ENCODE measurements around the gene RTRAF.

The RTRAF gene

DNA sequence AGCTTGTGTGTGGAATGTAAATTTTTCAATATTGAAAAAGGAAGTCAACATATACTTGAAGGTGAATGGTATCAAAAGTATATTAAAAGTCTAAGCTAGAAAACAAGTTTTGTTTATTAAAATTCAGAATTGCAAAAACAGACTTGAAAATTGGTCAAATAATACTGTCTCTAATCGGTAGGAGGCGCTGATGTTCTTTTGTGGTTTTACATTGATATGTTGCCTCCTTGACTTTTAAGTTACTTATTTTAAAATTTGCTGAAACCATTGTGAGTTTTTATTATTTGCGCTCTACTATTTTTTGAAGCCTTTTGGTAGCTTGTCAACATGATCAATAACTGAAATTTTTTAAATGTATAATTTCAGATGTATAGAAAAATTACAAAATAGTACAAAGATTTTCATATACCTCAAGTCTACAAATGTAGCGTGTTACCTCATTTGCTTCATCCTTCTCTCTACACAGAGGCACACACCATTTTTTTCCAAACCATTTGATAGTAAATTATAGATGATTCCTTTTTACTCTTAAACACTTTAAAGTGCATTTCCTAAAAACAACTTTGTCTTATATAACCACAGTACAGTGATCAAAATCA is 6.9 kb downstream of the RTRAF start:
- peak; percentile 22 for DNase-seq

DNA sequence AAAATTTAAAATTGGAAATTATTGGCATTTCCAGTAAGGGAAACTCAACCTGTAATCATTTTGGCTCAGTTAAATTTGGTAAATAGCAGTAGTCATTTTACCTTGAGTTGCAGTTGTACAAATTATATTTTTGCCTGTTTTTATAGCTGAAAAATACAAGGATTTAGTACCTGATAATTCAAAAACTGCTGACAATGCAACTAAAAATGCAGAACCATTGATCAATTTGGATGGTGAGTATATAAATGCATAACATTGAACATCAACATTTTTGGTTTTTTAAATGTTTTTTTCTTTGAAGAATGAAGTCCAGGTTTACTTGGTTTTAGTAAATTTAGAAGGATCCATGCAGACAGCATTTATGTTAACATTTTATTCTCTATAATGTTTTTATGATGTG is 9.0 kb downstream of the RTRAF start:
- no peak for DNase-seq

DNA sequence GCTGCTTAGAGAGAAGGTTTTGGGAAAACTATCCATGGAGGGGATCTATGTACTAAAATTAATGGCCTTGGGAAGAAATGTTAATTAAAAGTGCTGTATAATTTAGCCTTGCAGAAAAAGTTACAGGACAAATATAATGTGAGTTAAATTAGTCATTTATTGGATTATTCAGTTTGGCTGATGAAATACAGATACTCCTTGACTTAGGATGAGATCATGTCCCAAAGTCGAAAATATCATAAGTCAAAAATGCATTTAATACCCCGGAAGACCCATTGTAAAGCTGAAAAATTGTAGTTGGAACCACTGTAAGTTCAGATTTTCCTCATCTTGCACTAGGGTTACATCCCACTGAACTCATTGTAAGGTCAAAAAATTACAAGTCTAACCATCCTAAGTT is 9.7 kb downstream of the RTRAF start:
- DNase-seq = no peak

DNA sequence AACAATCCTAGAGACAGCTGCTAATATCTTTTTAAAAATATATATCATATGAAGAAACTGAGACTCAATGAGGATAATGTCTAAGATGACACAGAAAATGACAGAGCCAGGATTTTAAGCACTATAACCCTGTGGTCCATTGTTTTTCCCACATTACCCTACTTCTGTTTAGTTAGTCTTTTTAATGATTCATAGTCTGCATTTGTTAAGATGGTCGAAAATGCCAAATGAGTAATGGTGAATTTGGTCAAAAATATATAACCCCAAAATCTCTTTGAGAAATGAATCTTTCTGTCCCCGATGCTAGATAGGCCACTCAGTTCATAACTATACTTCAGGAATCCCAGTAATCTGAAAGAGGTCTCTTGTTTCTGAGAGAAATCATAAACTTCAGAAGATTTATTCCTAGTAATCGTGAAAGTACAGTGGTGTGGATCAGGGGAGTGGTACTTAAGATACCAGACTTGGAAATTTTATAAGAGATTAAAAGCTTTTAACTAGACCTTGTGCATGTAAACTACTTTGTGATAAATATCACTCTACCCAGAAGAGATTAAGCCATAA is 10.8 kb downstream of the RTRAF start:
- no peak for DNase-seq

DNA sequence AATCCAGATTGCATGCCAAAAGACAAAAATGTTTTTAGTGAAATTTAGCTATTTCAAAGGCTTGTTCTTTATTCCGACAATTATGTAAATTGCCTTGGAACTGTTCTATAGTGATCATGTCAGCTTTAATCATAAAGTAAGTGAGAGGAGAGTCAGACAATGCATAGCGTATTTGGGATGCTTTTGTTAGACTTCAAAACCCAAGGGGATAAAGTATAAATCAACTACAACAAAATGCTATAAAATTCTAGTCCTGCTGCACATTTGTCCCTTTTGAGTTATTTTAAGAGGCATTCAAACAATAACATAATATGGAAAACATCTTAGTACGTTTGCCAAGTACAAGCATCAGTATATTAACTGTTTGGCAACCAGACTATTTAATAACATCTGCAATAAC is 11.3 kb downstream of the RTRAF start:
- no peak for DNase-seq

DNA sequence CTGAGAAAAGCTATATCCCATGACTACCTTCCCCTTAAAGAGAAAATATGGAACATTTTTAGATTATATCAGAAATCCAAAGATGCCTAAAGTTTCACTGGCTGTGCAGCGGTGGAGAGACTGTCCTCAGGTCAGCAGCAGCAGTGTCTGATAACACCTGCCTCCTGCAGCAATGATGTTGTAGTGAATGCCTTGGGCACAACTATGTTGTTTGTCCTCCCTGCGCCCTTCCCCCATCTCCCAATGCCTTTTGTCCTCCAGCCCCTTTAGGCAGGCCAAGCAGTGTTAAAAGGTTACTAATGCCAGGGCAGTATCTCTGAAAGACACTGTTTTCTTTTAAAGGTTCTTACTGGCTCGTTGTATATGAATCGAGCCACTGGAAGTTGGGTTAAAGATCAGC is 13.2 kb downstream of the RTRAF start:
- no peak for DNase-seq

DNA sequence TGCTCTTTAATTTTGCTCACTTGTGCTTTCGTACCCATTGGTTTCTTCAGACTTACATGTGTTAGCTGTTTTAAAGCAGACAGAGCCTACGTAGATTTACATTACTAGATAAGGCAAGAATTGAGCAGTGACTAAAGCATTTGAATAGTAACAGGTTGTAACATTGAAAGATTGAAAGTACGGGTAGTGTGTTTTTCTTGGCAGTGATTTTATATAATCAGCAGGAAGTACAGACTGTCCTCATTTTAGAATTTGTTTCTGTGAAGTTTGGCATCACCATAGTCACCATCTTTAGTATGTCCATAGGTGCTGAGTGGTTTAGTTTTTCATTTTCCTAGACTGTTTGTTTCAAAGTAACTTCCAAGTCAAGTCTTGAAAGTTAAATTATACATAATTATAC is 14.0 kb downstream of the RTRAF start:
- no peak for DNase-seq

DNA sequence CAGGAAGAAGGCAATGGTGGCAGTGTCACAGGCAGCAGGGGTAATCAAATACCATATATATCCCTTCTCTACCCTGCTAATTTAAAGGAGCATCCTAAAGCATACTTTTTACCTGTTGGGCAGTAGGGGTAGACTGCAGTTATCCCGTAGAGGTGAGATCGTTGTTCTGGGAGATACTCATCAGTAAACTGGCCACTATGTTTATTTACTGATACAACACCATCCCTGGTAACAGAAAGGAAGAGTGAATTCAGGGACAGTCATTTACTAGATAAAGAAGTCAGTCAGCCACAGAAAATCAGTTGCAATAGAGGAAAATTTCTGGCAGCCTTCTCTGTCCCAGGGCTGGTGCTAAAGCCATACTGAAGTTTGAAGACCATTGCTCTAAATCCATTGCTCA is 16.3 kb downstream of the RTRAF start:
- no peak for DNase-seq

DNA sequence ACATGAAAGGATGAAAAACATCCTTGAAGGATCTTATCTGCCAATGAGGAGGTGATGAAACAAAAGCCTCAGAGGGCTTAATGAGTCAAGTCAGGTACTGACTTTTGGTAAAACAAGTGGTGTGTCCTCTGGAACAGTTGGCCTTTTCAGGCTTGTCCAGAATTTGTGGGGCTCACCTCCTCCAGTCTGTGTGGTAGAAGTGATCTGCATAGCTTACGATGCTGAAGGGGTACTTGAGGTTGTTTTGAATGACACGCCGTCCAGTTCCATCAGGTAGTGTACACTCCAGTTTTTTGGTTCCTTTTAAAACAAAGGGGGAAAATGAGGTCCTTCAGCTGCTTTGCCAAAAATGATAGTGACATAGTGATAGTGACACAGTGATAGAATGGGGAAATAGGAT is 17.0 kb downstream of the RTRAF start:
- DNase-seq = no peak

DNA sequence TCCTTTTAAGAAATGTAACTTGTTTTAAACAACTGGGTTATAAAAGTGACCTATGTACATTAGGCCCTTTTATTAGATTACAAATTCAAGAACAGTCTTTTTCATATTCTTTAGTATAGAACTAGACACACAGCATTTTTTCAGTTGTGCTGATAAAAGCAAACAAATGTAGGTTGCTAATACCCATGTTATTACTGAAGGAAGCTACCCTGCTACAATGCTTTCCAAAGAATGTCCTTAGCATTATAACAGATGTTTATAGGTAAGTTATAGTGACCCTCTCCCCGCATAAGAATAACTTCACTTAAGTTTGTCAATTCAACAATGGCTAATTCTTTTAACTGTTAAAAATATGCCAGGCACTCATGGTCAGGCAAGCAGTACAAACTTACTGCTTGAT is 17.9 kb downstream of the RTRAF start:
- no peak for DNase-seq

DNA sequence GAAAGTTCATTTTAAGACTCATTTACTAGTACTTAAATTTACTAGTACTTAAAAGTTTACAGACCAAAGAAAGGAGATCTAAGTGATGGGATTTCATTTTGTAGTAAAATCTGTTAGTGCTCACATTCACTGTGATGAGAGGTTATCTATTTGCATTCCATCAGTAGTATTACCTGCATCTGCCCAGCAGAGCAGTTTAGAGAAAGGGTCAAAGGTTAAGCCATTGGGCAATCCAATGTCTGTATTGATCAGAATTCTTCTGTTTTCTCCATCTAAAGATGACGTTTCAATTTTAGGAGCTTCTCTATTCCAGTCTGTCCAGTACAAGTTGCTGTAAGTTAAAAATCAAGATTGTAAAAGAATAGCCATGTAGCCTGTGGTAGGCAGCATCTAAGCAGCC is 18.3 kb downstream of the RTRAF start:
- DNase-seq = no peak

DNA sequence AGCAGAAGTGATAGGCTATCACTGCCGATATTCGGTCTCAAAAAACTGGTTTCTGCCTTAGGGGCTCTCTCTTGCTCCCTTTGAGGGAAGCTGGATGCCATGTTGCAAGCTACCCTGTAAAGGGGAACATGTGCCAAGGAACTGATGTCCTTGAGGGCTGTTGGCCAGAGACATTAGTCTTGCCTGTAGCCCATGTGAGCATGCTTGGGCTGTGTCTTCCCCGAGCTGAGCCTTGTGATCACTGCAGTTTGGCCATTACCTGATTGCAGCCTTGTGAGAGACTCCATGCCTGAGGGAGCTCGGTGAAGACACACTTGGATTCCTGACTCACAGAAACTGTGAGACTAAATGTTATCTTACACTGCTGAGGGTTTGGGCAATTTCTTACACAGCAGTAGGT is 18.8 kb downstream of the RTRAF start:
- DNase-seq = no peak

DNA sequence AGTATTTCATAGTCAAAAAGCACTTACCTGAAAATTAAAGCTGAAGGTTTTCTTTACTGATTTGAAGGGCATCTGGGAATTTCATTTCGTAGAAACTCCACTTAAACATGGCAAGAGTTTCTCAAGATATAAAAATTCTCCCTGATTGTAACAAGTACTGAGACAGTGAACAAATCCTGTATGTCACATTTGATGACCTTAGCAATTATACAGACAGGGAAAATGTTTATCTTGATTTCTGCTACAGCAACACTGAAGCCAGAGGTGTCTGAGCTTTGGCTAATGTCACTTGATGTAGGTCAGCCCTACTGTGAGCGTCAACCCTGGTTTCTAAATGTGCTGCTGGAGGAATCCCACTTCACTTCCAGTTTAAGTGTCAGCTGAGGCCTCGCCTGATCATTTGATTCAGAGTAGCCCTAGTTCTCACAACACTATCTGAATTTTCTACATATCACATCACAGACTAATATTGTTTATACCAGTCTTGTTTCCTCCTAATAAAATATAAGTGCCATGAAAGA is 20.9 kb downstream of the RTRAF start:
- no peak for DNase-seq

DNA sequence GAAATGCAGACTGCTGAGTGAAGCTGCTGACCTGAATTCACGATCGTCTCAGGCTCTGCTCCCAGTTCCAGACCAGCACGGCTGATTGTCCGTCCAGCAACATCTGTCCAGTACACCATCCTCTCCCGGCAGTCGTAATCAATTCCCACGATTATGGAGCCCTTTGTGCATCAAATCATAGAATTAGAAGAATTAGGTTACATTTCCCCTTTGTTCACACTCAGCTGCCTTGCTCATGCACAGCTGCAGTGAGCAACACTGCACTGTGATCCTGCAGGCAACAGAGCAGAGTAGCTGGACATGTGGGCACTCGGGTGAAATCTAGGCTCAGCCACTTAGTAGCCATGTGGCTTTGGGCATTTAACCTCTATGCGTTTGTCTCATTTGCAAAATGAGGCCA is 22.2 kb downstream of the RTRAF start:
- DNase-seq = no peak

DNA sequence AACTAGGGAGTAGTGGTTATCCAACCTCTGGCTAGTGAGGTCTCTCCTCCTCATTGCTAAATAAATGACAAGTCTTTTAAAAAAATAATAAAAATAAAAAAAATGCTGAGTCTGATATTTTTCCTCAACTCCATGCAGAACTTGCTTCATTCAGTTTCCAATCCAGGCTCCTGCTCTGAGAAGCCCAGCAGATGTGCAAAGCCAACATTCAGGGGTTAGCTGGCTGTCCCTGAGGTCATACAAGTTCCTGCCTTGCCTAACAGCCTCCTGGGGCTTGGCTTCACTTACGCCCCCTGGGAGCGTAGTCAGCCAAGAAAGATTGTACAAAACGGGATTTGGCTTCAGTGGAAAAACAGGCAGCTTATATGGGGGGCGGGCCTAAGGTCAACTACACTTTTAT is 23.3 kb downstream of the RTRAF start:
- no peak for DNase-seq

DNA sequence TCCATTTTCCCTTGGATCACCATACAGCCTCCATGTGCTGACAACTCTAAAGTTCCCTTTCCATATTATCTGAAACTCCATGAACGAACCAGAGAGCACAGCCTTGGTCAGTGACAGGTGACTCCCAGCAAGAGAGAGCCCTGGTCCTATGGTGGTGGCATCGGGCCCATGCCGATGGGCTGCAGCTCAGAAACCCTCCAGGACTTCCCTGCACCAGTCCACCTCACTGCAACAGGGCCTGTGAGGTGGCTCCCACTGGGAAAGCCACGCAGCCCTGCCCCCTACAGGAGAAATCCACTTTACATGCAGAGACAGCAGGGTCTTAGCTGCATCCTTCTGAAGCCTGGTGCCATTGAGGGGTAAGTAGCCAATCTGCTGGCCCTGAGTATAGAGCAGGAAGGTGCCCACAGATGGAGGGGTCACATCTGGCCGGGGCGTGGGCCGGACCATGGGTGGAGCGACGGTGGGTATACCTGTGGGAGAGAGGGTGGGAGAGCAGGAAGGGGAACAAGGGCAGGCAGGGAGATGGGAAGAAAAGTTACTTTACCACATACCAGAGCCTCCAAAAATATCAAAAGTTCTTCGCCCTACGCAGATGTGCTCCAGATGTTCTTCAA is 24.7 kb downstream of the RTRAF start:
- no peak for DNase-seq

DNA sequence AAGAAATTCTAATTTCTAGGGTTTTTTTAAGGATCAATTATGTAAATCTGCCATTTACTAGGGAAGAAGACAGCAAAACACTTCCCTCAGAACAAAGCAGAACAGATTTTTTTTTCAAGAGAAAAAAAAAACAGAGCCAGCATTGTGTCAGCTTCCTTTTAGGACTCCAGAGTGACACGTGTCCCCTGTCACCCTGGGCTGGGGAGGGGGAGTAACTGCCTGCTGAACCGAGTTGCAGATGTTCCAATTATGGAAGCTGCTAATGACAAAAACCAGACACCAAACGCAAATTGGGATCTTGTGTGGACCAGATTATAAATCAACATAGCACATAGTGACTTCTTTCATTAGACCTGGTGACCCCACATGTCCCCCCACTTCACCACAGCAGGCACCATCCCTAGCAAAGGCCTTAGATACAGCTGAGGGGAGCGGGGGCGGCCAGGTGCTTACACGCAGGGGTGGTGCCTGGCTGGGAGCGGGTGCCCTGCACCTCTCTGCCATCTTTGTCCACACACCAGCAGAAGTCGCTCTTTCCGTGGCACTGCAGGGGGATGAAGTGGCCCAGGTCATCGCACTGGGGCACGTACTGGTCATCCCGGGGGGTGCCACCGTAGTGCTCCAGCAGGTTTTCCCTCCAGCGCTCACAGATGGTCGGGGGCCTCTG is 25.4 kb downstream of the RTRAF start:
- DNase-seq = no peak

DNA sequence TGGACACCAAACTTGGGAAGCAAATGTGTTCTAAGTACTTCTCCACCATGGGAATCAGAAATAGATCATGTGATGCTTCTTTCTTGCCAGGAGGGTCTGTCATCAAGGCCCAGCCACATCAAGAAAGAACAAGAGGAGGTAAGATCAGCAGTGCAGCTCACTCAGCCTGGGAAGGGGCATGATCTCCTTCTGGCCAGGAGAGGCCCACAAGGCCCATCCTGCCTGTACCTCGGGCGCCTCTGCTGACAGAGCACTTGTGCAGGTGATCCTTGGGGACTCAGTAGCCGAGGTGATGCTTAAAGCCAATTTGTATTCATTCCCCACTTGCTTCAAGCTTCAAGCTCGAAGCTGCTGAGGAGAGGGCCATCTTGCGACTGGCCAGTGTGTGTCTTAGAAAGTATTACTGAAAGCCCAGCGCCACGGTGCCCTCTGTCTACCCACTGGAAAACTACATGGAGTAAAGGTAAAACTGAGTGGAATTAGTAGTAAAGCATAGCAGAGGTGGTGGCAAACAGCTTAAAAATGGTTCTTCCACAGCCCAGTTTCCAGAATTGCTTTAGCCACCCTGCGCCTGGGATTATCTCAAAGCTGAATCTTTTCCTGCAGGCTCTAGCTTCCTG is 26.2 kb downstream of the RTRAF start:
- DNase-seq = no peak

DNA sequence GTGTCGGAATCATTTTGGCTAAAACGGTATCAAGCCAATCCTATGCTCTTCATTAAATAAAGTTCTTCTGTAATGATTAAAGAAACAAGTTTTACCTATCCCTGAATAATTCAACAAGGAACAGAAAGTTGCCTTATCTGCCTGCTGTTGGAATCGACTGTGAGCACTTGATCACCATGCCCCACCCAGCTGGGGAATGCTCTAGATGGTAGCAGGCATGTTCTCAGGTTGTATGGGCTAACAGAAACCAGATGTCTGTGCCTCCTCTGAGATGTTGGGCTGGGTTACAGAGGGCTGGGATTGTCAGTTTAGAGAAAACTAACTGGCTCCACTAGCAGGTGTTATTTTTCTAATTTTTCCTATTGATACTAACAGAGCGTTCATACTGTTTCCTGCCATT is 28.9 kb downstream of the RTRAF start:
- DNase-seq = no peak

DNA sequence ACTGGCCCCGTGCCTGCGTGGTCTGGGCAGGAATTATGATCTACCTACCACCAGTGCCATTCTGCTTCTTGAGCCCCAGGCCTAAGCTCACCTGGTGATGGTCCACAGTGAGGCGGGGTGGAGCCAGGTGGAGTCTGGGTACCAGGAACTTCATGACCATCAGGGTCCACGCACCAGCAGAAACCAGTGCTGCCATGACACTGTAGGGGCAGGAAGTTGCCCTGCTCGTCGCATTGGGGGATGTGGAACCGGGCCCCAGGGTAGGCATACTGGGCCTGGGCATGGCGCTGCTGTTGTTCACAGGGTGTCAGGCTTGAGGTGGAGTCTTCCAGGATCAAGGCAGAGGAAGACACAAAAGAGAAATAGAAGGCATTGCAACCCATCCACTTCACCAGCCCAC is 29.6 kb downstream of the RTRAF start:
- no peak for DNase-seq

DNA sequence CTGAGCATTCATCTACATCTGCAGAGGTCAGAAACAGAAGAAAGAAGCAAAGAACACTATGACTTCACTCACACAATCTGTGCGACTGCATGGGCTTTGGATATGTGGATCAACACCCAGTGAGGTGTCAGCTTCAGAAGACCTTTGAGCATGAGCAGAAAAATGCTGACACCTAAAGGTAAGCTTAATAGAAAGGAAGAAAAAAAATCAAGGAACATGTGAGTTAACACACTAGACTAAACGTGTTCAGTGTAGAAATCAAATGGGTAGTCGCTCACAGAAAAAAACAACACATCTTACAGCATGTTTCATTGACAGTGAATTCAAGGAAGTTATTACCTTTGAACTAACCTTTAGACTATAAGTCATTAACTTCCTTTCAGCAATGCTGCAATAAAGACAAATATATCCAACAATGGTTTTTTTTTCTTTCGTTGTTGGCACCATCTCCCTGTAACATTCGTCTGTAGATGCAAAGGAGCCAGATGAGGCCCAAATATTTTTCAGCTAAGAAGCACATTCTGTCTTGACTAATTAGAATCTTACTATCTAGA is 30.9 kb downstream of the RTRAF start:
- DNase-seq = no peak

DNA sequence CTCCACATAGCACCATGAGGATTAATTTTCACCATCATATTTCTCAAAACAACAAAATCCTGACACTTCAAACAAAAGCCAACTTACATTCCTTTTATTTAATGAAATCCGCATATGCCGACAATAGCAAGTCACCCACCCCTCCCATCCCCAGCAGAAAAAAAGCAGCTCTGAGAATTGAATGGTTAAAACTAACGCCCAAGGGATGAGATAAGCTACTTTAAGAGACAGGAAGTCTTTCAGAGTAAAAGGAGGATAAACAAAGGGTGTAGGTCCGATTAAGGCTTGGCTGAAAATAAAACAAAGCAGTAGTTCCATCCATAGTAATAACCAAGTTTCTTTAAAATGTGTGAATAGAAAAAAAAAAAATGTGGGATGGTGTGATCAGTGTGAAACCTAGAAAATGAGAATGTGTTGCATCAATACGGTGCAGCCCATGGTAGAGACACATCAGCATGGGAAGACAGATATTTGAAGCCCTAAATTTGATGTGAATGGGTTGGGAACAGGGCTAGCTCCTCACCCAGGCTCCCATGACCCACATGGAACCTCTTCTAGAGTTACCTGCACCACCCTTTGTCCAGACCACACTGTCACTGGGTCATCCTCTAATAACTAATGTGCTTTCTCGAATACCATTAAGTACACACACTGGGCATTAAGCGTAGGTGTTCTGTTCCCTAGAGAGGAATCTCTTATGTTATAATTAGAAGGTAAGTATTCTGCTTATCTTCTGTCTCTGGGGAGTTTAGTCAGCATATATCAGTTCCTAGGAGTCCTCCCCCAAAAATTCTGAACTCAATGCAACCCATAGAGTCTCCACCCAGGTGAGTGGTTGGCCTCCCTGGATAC is 31.7 kb downstream of the RTRAF start:
- no peak for DNase-seq

All from central memory CD4-positive, alpha-beta T cell (primary cell).